A549 treated with dexamethasone at 1 μM for 4 hours (cell line): ENCODE measurements around the gene CAMTA1. TPM values are rescaled to one million over a fixed set of nuclear protein-coding genes. Genes with fewer than 3 reads are reported as not detected.

ENCODE experiments used
- total RNA-seq: library from RNA; stranded (reverse); fragments of 200-300 nt; extraction: Qiagen RNA extraction; gene quantifications from 5 replicates; pipeline ENCODE4 v1.2.3, GENCODE V29; 2022

The CAMTA1 gene
- total RNA-seq, result 64.7 to 71.3 TPM (median 67.3 TPM) in 5 replicates

GRCh38 chr1:6785318-6785727 lies at the start of gene CAMTA1:
Gene CAMTA1 (plus strand): TSS chr1:6785454. CDS start chr1:6785531, 77 bp downstream.

GRCh38 chr1:7770997-7771822 lies 986.0 kb downstream of the CAMTA1 start, which contains the start of gene VAMP3:
Gene VAMP3 (plus strand): TSS chr1:7771296. CDS start chr1:7771384, 88 bp downstream.

GRCh38 chr1:7783826-7784491 lies 998.7 kb downstream of the CAMTA1 start, which contains the start of gene PER3:
Gene PER3 (plus strand): TSS chr1:7784291. CDS start chr1:7784878, 587 bp downstream.

Other genes starting within 250 kb of the CAMTA1 start
- 3.7 to 5.9 TPM (median 5.6 TPM) in 5 replicates for gene NOL9, start 230.9 kb upstream of the CAMTA1 start, total RNA-seq
- not detected in 5 replicates for gene TAS1R1, start 230.1 kb upstream of the CAMTA1 start, total RNA-seq
- 11.4 to 17.4 TPM (median 15.6 TPM) in 5 replicates for gene ZBTB48, start 205.5 kb upstream of the CAMTA1 start, total RNA-seq
- gene KLHL21, start 182.6 kb upstream of the CAMTA1 start, total RNA-seq, result 13.4 to 19.4 TPM (median 18.0 TPM) in 5 replicates
- 7.1 to 9.3 TPM (median 8.7 TPM) in 5 replicates for gene PHF13, start 171.7 kb upstream of the CAMTA1 start, total RNA-seq
- 12.8 to 16.8 TPM (median 16.0 TPM) in 5 replicates for gene THAP3, start 160.6 kb upstream of the CAMTA1 start, total RNA-seq
- 31.3 to 36.7 TPM (median 35.0 TPM) in 5 replicates for gene DNAJC11, start 83.6 kb upstream of the CAMTA1 start, total RNA-seq